GM23338 (cell line): Measurements from ENCODE around the gene PKD1. TPM values are rescaled to one million over a fixed set of nuclear protein-coding genes. Genes with fewer than 3 reads are reported as not detected.
A peak's percentile ranks its signal among the peaks of the same experiment; 100 is the strongest.

Experiments used
- ATAC-seq: fragments of 200-7000 bp; cut with Tn5 transposase; 3 replicates; pipeline ENCODE4 v1.9.1; 2020
- DNase-seq: peaks from one replicate; pipeline ENCODE4 v3.0.0-alpha.2; 2015; ENCODE audit warnings: low spot score
- H2AFZ ChIP-seq: fragments of 200-600 bp; sonication (generic); 2 replicates; pipeline ENCODE4 v1.8.0; 2016; ENCODE audit warnings: antibody characterized with exemption, mild to moderate bottlenecking, moderate library complexity
- H3F3A ChIP-seq: fragments of 200-600 bp; sonication (generic); replicated peaks from 2 replicates; pipeline ENCODE4 v1.8.0; 2017; ENCODE audit warnings: antibody characterized with exemption, mixed run types, low read depth
- H3K27ac ChIP-seq: fragments of 200-600 bp; sonication (generic); 2 replicates; pipeline ENCODE4 v1.6.1; 2016; ENCODE audit warnings: low read depth
- H3K27me3 ChIP-seq: fragments of 200-600 bp; sonication (generic); 2 replicates; pipeline ENCODE4 v1.8.0; 2016; ENCODE audit warnings: mild to moderate bottlenecking, mixed run types, moderate library complexity; ENCODE audit not compliant: insufficient read depth
- H3K36me3 ChIP-seq: fragments of 200-600 bp; sonication (generic); 2 replicates; pipeline ENCODE4 v1.8.0; 2016; ENCODE audit warnings: mild to moderate bottlenecking; ENCODE audit not compliant: insufficient read depth
- H3K4me1 ChIP-seq: fragments of 200-600 bp; sonication (generic); 2 replicates; pipeline ENCODE4 v1.8.0; 2016; ENCODE audit warnings: mild to moderate bottlenecking, moderate library complexity; ENCODE audit not compliant: insufficient read depth
- H3K4me2 ChIP-seq: fragments of 200-600 bp; sonication (generic); 2 replicates; pipeline ENCODE4 v1.7.1; 2017; ENCODE audit warnings: mixed run types
- H3K4me3 ChIP-seq: fragments of 200-600 bp; sonication (generic); 2 replicates; pipeline ENCODE4 v1.6.1; 2016; ENCODE audit warnings: mixed run types
- H3K79me2 ChIP-seq: fragments of 200-600 bp; sonication (generic); replicated peaks from 2 replicates; pipeline ENCODE4 v1.8.0; 2017; ENCODE audit warnings: mild to moderate bottlenecking; ENCODE audit not compliant: insufficient read depth
- H3K9me2 ChIP-seq: fragments of 200-600 bp; sonication (generic); 2 replicates; pipeline ENCODE4 v1.8.0; 2017; ENCODE audit not compliant: insufficient read depth
- H4K20me1 ChIP-seq: fragments of 200-600 bp; sonication (generic); replicated peaks from 2 replicates; pipeline ENCODE4 v1.8.0; 2017; ENCODE audit warnings: mild to moderate bottlenecking; ENCODE audit not compliant: insufficient read depth
- H3K27ac Mint-ChIP-seq: 2 replicates; pipeline ENCODE4 v1.8.0; 2020; ENCODE audit warnings: inconsistent platforms, mild to moderate bottlenecking, moderate library complexity, mixed read lengths
- H3K27me3 Mint-ChIP-seq: 3 replicates; pipeline ENCODE4 v1.8.0; 2022; ENCODE audit warnings: low read depth, mild to moderate bottlenecking, moderate library complexity, mixed read lengths, inconsistent platforms; ENCODE audit not compliant: insufficient read depth, poor library complexity
- H3K36me3 Mint-ChIP-seq: 3 replicates; pipeline ENCODE4 v1.8.0; 2021; ENCODE audit warnings: low read depth, mild to moderate bottlenecking, inconsistent platforms, moderate library complexity, mixed read lengths
- H3K4me1 Mint-ChIP-seq: 3 replicates; pipeline ENCODE4 v1.8.0; 2020; ENCODE audit warnings: mild to moderate bottlenecking, inconsistent platforms, mixed read lengths
- H3K4me3 Mint-ChIP-seq: 3 replicates; pipeline ENCODE4 v1.8.0; 2021; ENCODE audit warnings: moderate library complexity, mild to moderate bottlenecking, inconsistent platforms, mixed read lengths
- H3K9me3 Mint-ChIP-seq: 3 replicates; pipeline ENCODE4 v1.8.0; 2020; ENCODE audit warnings: moderate library complexity, mild to moderate bottlenecking, inconsistent platforms, mixed read lengths
- CREB1 ChIP-seq: fragments of 250-450 bp; sonication (Bioruptor Pico); IDR thresholded peaks from 2 replicates; pipeline ENCODE4 v1.5.0; 2020; ENCODE audit warnings: low read depth, mild to moderate bottlenecking, moderate library complexity
- EZH2 ChIP-seq: fragments of 200-600 bp; sonication (generic); IDR thresholded peaks from one replicate; pipeline ENCODE4 v1.8.0; 2017; ENCODE audit warnings: antibody characterized with exemption, mild to moderate bottlenecking, low read depth; ENCODE audit not compliant: unreplicated experiment
- POLR2AphosphoS5 ChIP-seq: IDR thresholded peaks from 2 replicates; pipeline ENCODE4 v1.6.1; 2016; ENCODE audit warnings: antibody characterized with exemption, low read depth
- polyA plus RNA-seq: library from polyadenylated mRNA; unstranded; fragments of >200 nt; fragmentation: Nextera tagmentation; extraction: Ambion mirVana; gene quantifications from 2 replicates; pipeline ENCODE4 v1.2.1, GENCODE V29; 2016
- total RNA-seq: library from RNA; depleted of rRNA; stranded (reverse); fragments of >200 nt; shearing (Covaris generic); gene quantifications from 2 replicates; pipeline ENCODE4 v1.2.3, GENCODE V29; 2014
- TF ChIP-seq, protein P1 (sequence below), 2 experiments: fragments of 200-600 bp in 1 of 2; sonication (generic) in 1 of 2; conservative IDR thresholded peaks; 2 replicates each; pipeline versions ENCODE4 v1.5.1 to v1.6.1; 2016 to 2017; ENCODE audit warnings: antibody characterized with exemption in 2 of 2, low read depth in 2 of 2, mild to moderate bottlenecking in 2 of 2, moderate library complexity in 1 of 2
- TF ChIP-seq, protein P2 (sequence below): IDR thresholded peaks from one replicate; pipeline ENCODE4 v1.6.1; 2018; ENCODE audit warnings: antibody characterized with exemption; ENCODE audit not compliant: unreplicated experiment
- TF ChIP-seq, protein P3 (sequence below): IDR thresholded peaks from 2 replicates; pipeline ENCODE4 v1.6.1; 2016; ENCODE audit warnings: antibody characterized with exemption

Gene PKD1
- total and polyA plus RNA-seq, 2 experiments from 2014 or later, result 21.1 to 107 TPM

DNA sequence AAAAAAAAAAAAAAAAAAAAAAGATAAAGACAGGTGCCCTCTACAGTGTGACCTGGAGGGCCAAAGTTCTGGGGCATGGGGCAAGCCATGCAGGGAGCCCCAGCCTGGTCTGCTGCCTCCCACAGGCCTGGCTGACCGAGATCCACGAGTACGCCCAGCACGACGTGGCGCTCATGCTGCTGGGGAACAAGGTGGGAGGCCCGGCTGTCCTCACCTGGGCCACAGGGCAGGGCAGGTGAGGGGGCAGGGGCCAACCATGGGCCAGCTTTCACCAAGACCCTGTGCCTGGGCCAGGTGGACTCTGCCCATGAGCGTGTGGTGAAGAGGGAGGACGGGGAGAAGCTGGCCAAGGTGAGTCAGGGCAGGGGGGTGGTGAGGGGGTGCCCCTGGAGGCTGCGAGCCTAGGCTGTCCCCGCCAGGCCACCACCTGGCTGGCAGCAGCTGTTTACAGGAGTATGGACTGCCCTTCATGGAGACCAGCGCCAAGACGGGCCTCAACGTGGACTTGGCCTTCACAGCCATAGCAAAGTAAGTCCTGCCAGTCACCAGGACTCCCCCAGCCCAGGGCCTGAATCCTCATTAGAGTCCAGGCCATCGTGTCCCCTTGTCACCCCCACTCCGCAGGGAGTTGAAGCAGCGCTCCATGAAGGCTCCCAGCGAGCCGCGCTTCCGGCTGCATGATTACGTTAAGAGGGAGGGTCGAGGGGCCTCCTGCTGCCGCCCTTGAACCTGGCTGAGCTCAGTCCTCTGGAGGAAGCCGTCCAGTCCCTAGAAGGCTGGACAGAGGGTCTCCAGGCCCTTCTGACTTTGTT, 17.2 kb upstream of the PKD1 start:
- no peaks in the 10 kb centered on the region for H3K9me2 ChIP-seq
- peak overlapping the region; percentile 95 for H3K27ac ChIP-seq
- Mint-ChIP-seq H3K4me3 (peak overlapping the region; percentile 93), H3K36me3 (peaks cover 50% of the 10 kb centered on the region), H3K4me1 (peaks cover 46% of the 10 kb centered on the region), H3K9me3 (peaks cover 21% of the 10 kb centered on the region), H3K27ac (peak overlapping the region; percentile 98), H3K27me3 (peaks cover 71% of the 10 kb centered on the region)
- H2AFZ ChIP-seq, result no peak overlapping the region
- peaks cover 55% of the 10 kb centered on the region for H3F3A ChIP-seq
- DNase-seq (peak; percentile 37), ATAC-seq (no peak; the same call in 2 of the 3 replicates)
- H3K27me3 ChIP-seq, result no peaks in the 10 kb centered on the region
- peak overlapping the region; percentile 100 for H3K4me2 ChIP-seq
- H4K20me1 ChIP-seq, result peaks cover 37% of the 10 kb centered on the region
- peaks cover 38% of the 10 kb centered on the region for H3K4me1 ChIP-seq
- peaks cover 21% of the 10 kb centered on the region; the same call in 1 of the 2 replicates for H3K36me3 ChIP-seq
- H3K4me3 ChIP-seq, result peak overlapping the region; percentile 79
- H3K79me2 ChIP-seq, result peaks cover 48% of the 10 kb centered on the region
- TF ChIP-seq POLR2AphosphoS5, result peak; percentile 57; the same call in 1 of the 2 replicates
- TF ChIP-seq, protein P1, sequence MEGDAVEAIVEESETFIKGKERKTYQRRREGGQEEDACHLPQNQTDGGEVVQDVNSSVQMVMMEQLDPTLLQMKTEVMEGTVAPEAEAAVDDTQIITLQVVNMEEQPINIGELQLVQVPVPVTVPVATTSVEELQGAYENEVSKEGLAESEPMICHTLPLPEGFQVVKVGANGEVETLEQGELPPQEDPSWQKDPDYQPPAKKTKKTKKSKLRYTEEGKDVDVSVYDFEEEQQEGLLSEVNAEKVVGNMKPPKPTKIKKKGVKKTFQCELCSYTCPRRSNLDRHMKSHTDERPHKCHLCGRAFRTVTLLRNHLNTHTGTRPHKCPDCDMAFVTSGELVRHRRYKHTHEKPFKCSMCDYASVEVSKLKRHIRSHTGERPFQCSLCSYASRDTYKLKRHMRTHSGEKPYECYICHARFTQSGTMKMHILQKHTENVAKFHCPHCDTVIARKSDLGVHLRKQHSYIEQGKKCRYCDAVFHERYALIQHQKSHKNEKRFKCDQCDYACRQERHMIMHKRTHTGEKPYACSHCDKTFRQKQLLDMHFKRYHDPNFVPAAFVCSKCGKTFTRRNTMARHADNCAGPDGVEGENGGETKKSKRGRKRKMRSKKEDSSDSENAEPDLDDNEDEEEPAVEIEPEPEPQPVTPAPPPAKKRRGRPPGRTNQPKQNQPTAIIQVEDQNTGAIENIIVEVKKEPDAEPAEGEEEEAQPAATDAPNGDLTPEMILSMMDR (conservative IDR thresholded peaks at IDR 0.05; ENCODE audit: low read depth in 2 of 2), result peak in 1 of 2 experiments; percentile 11; a peak in 1 of 4 replicates
- TF ChIP-seq, protein P2, sequence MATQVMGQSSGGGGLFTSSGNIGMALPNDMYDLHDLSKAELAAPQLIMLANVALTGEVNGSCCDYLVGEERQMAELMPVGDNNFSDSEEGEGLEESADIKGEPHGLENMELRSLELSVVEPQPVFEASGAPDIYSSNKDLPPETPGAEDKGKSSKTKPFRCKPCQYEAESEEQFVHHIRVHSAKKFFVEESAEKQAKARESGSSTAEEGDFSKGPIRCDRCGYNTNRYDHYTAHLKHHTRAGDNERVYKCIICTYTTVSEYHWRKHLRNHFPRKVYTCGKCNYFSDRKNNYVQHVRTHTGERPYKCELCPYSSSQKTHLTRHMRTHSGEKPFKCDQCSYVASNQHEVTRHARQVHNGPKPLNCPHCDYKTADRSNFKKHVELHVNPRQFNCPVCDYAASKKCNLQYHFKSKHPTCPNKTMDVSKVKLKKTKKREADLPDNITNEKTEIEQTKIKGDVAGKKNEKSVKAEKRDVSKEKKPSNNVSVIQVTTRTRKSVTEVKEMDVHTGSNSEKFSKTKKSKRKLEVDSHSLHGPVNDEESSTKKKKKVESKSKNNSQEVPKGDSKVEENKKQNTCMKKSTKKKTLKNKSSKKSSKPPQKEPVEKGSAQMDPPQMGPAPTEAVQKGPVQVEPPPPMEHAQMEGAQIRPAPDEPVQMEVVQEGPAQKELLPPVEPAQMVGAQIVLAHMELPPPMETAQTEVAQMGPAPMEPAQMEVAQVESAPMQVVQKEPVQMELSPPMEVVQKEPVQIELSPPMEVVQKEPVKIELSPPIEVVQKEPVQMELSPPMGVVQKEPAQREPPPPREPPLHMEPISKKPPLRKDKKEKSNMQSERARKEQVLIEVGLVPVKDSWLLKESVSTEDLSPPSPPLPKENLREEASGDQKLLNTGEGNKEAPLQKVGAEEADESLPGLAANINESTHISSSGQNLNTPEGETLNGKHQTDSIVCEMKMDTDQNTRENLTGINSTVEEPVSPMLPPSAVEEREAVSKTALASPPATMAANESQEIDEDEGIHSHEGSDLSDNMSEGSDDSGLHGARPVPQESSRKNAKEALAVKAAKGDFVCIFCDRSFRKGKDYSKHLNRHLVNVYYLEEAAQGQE, result no peak

DNA sequence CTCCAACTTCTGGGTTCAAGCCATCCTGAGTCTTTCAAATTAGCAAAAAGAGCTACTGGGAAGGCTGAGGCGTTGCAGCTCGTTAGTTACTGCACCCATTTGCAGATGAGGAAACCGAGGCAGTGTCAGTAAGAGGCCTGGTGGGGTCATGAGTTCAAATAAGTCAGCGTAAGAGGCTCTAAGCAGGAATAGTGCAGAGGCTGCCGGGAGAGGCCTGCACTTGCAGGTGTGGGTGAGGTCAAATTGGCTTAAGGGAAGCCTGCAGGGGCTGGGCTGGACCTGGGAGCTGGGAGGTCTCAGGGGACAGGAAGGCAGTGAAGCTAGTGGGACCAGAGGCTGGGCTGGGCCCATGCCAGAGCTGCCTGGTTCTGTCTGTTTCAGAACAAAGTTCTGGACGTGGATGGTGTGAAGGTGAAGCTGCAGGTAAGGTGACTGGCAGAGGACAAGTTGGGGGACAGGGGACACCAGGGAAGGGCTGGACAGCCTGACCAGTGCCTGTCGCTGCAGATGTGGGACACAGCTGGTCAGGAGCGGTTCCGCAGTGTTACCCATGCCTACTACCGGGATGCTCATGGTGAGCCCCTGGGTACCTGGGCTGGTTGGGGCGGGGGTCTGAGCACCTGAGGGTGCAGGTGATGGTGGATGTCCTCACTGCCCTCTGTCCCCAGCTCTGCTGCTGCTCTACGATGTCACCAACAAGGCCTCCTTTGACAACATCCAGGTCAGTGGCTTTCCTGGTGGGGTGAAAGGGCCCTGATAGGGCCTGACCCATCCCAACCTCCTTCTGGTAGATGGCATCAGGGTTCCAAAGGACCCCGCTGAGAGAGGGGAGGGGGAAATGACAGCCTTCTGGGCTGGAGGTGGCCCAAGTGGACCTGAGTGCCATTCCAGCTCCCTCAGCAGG, 15.7 kb upstream of the PKD1 start:
- Histone ChIP-seq H3K79me2 (peaks cover 33% of the 10 kb centered on the region), H4K20me1 (peaks cover 33% of the 10 kb centered on the region), H3K36me3 (peaks cover 21% of the 10 kb centered on the region; the same call in 1 of the 2 replicates), H3K9me2 (no peaks in the 10 kb centered on the region), H3K27ac (peak overlapping the region; percentile 95), H3K4me2 (peak overlapping the region; percentile 100), H3K27me3 (peaks cover 9% of the 10 kb centered on the region; the same call in 1 of the 2 replicates), H2AFZ (no peak overlapping the region), H3K4me1 (peaks cover 32% of the 10 kb centered on the region), H3K4me3 (peak overlapping the region; percentile 79), H3F3A (peaks cover 66% of the 10 kb centered on the region)
- Mint-ChIP-seq H3K4me1 (peaks cover 32% of the 10 kb centered on the region), H3K27ac (peak overlapping the region; percentile 45; the same call in 1 of the 2 replicates), H3K9me3 (peaks cover 21% of the 10 kb centered on the region), H3K36me3 (peaks cover 45% of the 10 kb centered on the region), H3K4me3 (peak overlapping the region; percentile 93), H3K27me3 (peaks cover 66% of the 10 kb centered on the region)
- TF ChIP-seq POLR2AphosphoS5, result peak; percentile 60
- peak; percentile 7; the same call in 1 of the 2 replicates for TF ChIP-seq CREB1 (CRISPR knock-in tag)
- TF ChIP-seq, protein P2, result no peak
- TF ChIP-seq EZH2, result no peak
- TF ChIP-seq, protein P3, sequence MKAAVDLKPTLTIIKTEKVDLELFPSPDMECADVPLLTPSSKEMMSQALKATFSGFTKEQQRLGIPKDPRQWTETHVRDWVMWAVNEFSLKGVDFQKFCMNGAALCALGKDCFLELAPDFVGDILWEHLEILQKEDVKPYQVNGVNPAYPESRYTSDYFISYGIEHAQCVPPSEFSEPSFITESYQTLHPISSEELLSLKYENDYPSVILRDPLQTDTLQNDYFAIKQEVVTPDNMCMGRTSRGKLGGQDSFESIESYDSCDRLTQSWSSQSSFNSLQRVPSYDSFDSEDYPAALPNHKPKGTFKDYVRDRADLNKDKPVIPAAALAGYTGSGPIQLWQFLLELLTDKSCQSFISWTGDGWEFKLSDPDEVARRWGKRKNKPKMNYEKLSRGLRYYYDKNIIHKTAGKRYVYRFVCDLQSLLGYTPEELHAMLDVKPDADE, result 0 out of 2 replicates have a peak, but pooled peaks have one; percentile 1
- ATAC-seq, result peak; percentile 0; the same call in 1 of the 3 replicates
- DNase-seq, result peak; percentile 58
